Calu3 (cell line): ENCODE measurements around the gene KRTAP3-2. TPM values are rescaled to one million over a fixed set of nuclear protein-coding genes. Genes with fewer than 3 reads are reported as not detected.
A peak's percentile ranks its signal among the peaks of the same experiment; 100 is the strongest.

Experiments used
- BruUV-seq: library from RNA; stranded (reverse); fragments of 400-500 nt; replicated peaks from 2 replicates; lab custom pipeline; 2021; lab: Mats Ljungman, UMichigan
- CTCF ChIA-PET: fragments of 300-600 bp; sonication (Branson Sonifier 250); formaldehyde crosslinking; loops from one replicate; lab custom pipeline; 2022; ENCODE audit warnings: antibody characterized with exemption; lab: Charles Lee
- DNase-seq: peaks from one replicate; pipeline ENCODE4 v3.0.0; 2022
- H3K27ac Mint-ChIP-seq: one replicate; pipeline ENCODE4 v1.8.0; 2022; ENCODE audit warnings: mixed read lengths; ENCODE audit not compliant: unreplicated experiment
- H3K27me3 Mint-ChIP-seq: one replicate; pipeline ENCODE4 v1.8.0; 2022; ENCODE audit warnings: mixed read lengths; ENCODE audit not compliant: unreplicated experiment
- H3K36me3 Mint-ChIP-seq: one replicate; pipeline ENCODE4 v1.8.0; 2022; ENCODE audit warnings: mild to moderate bottlenecking, moderate library complexity, mixed read lengths; ENCODE audit not compliant: insufficient read depth, unreplicated experiment
- H3K4me1 Mint-ChIP-seq: one replicate; pipeline ENCODE4 v1.8.0; 2022; ENCODE audit warnings: mild to moderate bottlenecking, low read depth, mixed read lengths; ENCODE audit not compliant: unreplicated experiment
- H3K4me3 Mint-ChIP-seq: one replicate; pipeline ENCODE4 v1.8.0; 2022; ENCODE audit warnings: mild to moderate bottlenecking, low read depth, moderate library complexity, mixed read lengths; ENCODE audit not compliant: unreplicated experiment
- H3K9me3 Mint-ChIP-seq: one replicate; pipeline ENCODE4 v1.8.0; 2022; ENCODE audit warnings: low read depth, mixed read lengths; ENCODE audit not compliant: unreplicated experiment
- CTCF ChIP-seq: fragments of 200-600 bp; IDR thresholded peaks from one replicate; pipeline ENCODE4 v1.8.0; 2022; ENCODE audit warnings: antibody characterized with exemption; ENCODE audit not compliant: unreplicated experiment
- intact Hi-C: fragments of 100-400 bp; cut with micrococcal nuclease; formaldehyde crosslinking; loops from one replicate; pipeline ENCODE4 v1.10.0; 2022; ENCODE audit not compliant: unreplicated experiment
- total RNA-seq: library from RNA; stranded (reverse); gene quantifications from 2 replicates; pipeline ENCODE4 v1.2.3, GENCODE V29; 2022

Gene KRTAP3-2
- total RNA-seq, 1 experiment from 2014 or later = not detected

- no peaks in the 10 kb centered on the region for H3K36me3 Mint-ChIP-seq
- peaks cover 63% of the 10 kb centered on the region for H3K4me1 Mint-ChIP-seq
- CTCF ChIA-PET = interaction anchor here (1.1 to 2.2 kb wide), 4 partner anchors 13 to 78 kb away, joined by 3 to 6 read pairs (median 4); partner anchors contain the start of gene KRTAP2-3
Observed at GRCh38 chr17:41013181-41013580, 13.5 kb upstream of the KRTAP3-2 start.

GRCh38 chr17:41012326-41013120 is 12.8 kb upstream of the KRTAP3-2 start:
- no TSS peak for BruUV-seq
- Mint-ChIP-seq H3K27ac (peak overlapping the region; percentile 6), H3K27me3 (no peaks in the 10 kb centered on the region), H3K9me3 (peaks cover 4% of the 10 kb centered on the region), H3K36me3 (no peaks in the 10 kb centered on the region), H3K4me3 (no peak overlapping the region), H3K4me1 (peaks cover 66% of the 10 kb centered on the region)
- intact Hi-C loops = no loop called here
- DNase-seq = no peak
- TF ChIP-seq CTCF = no peak
- CTCF ChIA-PET = interaction anchor here (1.1 to 1.8 kb wide), 3 partner anchors 13 to 66 kb away, joined by 3 to 5 read pairs (median 3); partner anchors contain the start of gene KRTAP2-3

More at GRCh38 chr17:41013181-41013580, 13.5 kb upstream of the KRTAP3-2 start:
- Mint-ChIP-seq H3K4me3 (no peak overlapping the region), H3K27ac (peak overlapping the region; percentile 6), H3K27me3 (no peaks in the 10 kb centered on the region), H3K9me3 (peaks cover 4% of the 10 kb centered on the region)
- DNase-seq = no peak
- BruUV-seq = no TSS peak
- TF ChIP-seq CTCF = no peak
- intact Hi-C loops = no loop called here

- H3K27me3 Mint-ChIP-seq = no peaks in the 10 kb centered on the region
- peaks cover 52% of the 10 kb centered on the region for H3K4me1 Mint-ChIP-seq
- peaks cover 4% of the 10 kb centered on the region for H3K9me3 Mint-ChIP-seq
- BruUV-seq = no TSS peak
- CTCF ChIA-PET = interaction anchor here (0.6 to 1.7 kb wide), 6 partner anchors 10 to 101 kb away, joined by 3 to 6 read pairs (median 4); partner anchors contain the start of gene KRT23
- no peak for TF ChIP-seq CTCF
- intact Hi-C loops = no loop called here
- no peaks in the 10 kb centered on the region for H3K36me3 Mint-ChIP-seq
- no peak overlapping the region for H3K27ac Mint-ChIP-seq
- H3K4me3 Mint-ChIP-seq = no peak overlapping the region
- no peak for DNase-seq
Observed at GRCh38 chr17:41010441-41010840, 10.7 kb upstream of the KRTAP3-2 start.

- no peak overlapping the region for H3K27ac Mint-ChIP-seq
- DNase-seq = no peak
- TF ChIP-seq CTCF = no peak
- H3K9me3 Mint-ChIP-seq = peaks cover 4% of the 10 kb centered on the region
- intact Hi-C loops = no loop called here
- no TSS peak for BruUV-seq
- CTCF ChIA-PET = interaction anchor here (0.6 to 1.7 kb wide), 13 partner anchors 10 to 206 kb away, joined by 3 to 6 read pairs (median 4); partner anchors contain the start of genes KRT23, KRT40 and KRTAP2-3
- H3K4me1 Mint-ChIP-seq = peaks cover 47% of the 10 kb centered on the region
- H3K4me3 Mint-ChIP-seq = no peak overlapping the region
- no peaks in the 10 kb centered on the region for H3K36me3 Mint-ChIP-seq
- no peaks in the 10 kb centered on the region for H3K27me3 Mint-ChIP-seq
Observed at GRCh38 chr17:41009936-41010335, 10.2 kb upstream of the KRTAP3-2 start.
